Stomach (tissue), 4 donors: ENCODE results near the gene ACAP3.

Experiments used
- EP300 ChIP-seq: sonication (generic); formaldehyde crosslinking; IDR thresholded peaks from one replicate; pipeline ENCODE4 v1.6.1; 2017; ENCODE audit warnings: antibody characterized with exemption
- POLR2A ChIP-seq, 4 donors: fragments of 450-650 bp; IDR thresholded peaks; one replicate each; pipeline ENCODE4 v1.6.1; 2016; ENCODE audit warnings: antibody characterized with exemption in 4 of 4, control low read depth in 2 of 4, mild to moderate bottlenecking in 1 of 4, moderate library complexity in 1 of 4
- POLR2AphosphoS5 ChIP-seq, 3 donors: sonication (generic); formaldehyde crosslinking; IDR thresholded peaks; one replicate each; pipeline ENCODE4 v1.6.1; 2016; ENCODE audit warnings: antibody characterized with exemption in 3 of 3

DNA sequence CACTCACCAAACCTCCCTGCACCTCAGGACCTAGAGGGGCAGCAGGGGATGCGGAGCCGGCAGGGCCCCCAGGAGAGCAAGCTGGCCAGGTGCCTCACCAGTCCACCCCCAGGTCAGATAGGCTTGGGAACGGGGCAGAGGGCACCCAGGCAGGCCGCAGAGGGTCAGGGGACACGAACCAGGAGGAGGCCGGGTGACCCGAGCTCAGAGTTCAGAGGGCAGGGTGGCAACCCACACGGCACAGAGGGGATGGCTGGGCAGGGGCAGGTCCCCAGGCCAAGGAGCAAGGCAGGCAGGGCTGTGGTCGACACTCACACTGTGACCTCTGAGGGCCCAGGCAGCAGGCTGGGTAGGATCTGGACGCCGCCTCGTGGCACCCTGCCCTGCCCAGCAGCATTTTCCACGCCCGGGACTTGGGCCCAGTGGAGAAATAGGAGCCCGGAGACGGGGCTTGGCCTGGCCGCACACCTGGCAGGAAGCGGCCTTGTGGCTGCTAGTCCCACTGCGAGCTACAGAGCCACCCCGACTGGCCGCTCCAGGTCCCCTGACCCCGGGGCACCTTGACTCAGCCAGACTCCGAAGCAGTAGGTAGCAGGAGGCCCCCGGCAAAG lies 36.2 kb upstream of the ACAP3 start:
- TF ChIP-seq POLR2A (IDR thresholded peaks at IDR 0.05) (no peak), EP300 (no peak), POLR2AphosphoS5 (IDR thresholded peaks at IDR 0.05) (no peak)
